ENCODE measurements around the gene TMEM108.

GRCh38 chr3:133419151-133419909, 381.1 kb downstream of the TMEM108 start:
- no peak for TF ChIP-seq CTCF (IDR thresholded peaks at IDR 0.05)
- no peak for TF ChIP-seq POLR2A (IDR thresholded peaks at IDR 0.05)

All from heart left ventricle (tissue), 13 donors.